ENCODE measurements around the gene UCK1.

GRCh38 chr9:131521203-131521602, 9.9 kb downstream of the UCK1 start:
- TF ChIP-seq CTCF (conservative IDR thresholded peaks at IDR 0.05) (no peak), EZH2 (IDR thresholded peaks at IDR 0.05; ENCODE audit: low read depth) (no peak)
